Mesothelial cell of epicardium (in vitro differentiated cells): Measurements from ENCODE around the gene OR10V1. TPM values are rescaled to one million over a fixed set of nuclear protein-coding genes. Genes with fewer than 3 reads are reported as not detected.
"Not testable (repeated sequence)": the region's sequence is repeated elsewhere in the genome, so short reads cannot be mapped to it uniquely, and the experiment has no call there.

Experiments used
- DNase-seq, 2 experiments: peaks; one replicate each; pipeline ENCODE4 v3.0.0; 2021; ENCODE audit warnings: low spot score in 2 of 2; ENCODE audit not compliant: unreplicated experiment in 2 of 2
- H3K27ac Mint-ChIP-seq: 2 replicates; pipeline ENCODE4 v1.8.0; 2021; ENCODE audit warnings: mixed read lengths
- H3K27me3 Mint-ChIP-seq: 2 replicates; pipeline ENCODE4 v1.8.0; 2021; ENCODE audit warnings: low read depth, mixed read lengths
- H3K36me3 Mint-ChIP-seq: 2 replicates; pipeline ENCODE4 v1.8.0; 2021; ENCODE audit warnings: mixed read lengths
- H3K4me1 Mint-ChIP-seq: 2 replicates; pipeline ENCODE4 v1.8.0; 2021; ENCODE audit warnings: mixed read lengths
- H3K4me3 Mint-ChIP-seq: 2 replicates; pipeline ENCODE4 v1.8.0; 2021; ENCODE audit warnings: mild to moderate bottlenecking, moderate library complexity, mixed read lengths
- H3K9me3 Mint-ChIP-seq: 2 replicates; pipeline ENCODE4 v1.8.0; 2021; ENCODE audit warnings: mixed read lengths
- CTCF ChIP-seq: fragments of 200-600 bp; sonication (generic); IDR thresholded peaks from one replicate; pipeline ENCODE4 v1.5.0; 2021; ENCODE audit warnings: antibody characterized with exemption; ENCODE audit not compliant: unreplicated experiment
- total RNA-seq: library from RNA; stranded (reverse); gene quantifications from 3 replicates; pipeline ENCODE4 v1.2.1, GENCODE V29; 2021

OR10V1 gene
- total RNA-seq, 1 donor from 2014 or later: not detected

GRCh38 chr11:59708537-59708936, 5.1 kb downstream of the OR10V1 start:
- Mint-ChIP-seq H3K4me3 (no peak overlapping the region), H3K27me3 (no peaks in the 10 kb centered on the region), H3K36me3 (no peaks in the 10 kb centered on the region), H3K27ac (no peak overlapping the region), H3K9me3 (peaks cover 4% of the 10 kb centered on the region), H3K4me1 (peaks cover 4% of the 10 kb centered on the region)
- DNase-seq: no peak
- no peak for TF ChIP-seq CTCF

DNA sequence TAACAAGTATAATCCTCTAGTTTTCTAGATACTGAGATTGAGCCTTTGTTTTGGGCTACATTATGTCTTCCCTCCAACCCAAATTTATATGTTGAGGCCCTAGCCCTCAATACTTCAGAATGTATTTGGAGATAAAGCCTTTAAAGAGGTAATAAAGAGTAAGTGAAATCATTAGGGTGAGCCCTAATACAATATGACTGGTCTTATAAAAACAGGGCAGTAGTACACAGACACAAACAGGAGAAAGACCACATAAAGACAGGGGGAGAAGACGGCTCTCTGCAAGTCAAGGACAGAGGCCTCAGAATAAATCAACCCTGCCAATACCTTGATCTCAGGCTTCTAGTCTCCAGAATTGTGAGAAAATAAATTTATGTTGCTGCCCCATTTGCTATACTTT, 6.3 kb downstream of the OR10V1 start:
- DNase-seq: no peak
- H3K27me3 Mint-ChIP-seq: no peaks in the 10 kb centered on the region
- peaks cover 4% of the 10 kb centered on the region for H3K4me1 Mint-ChIP-seq
- H3K9me3 Mint-ChIP-seq: peaks cover 4% of the 10 kb centered on the region
- peak overlapping the region; percentile 3 for H3K27ac Mint-ChIP-seq
- no peak overlapping the region for H3K4me3 Mint-ChIP-seq
- no peak for TF ChIP-seq CTCF
- no peaks in the 10 kb centered on the region for H3K36me3 Mint-ChIP-seq

DNA sequence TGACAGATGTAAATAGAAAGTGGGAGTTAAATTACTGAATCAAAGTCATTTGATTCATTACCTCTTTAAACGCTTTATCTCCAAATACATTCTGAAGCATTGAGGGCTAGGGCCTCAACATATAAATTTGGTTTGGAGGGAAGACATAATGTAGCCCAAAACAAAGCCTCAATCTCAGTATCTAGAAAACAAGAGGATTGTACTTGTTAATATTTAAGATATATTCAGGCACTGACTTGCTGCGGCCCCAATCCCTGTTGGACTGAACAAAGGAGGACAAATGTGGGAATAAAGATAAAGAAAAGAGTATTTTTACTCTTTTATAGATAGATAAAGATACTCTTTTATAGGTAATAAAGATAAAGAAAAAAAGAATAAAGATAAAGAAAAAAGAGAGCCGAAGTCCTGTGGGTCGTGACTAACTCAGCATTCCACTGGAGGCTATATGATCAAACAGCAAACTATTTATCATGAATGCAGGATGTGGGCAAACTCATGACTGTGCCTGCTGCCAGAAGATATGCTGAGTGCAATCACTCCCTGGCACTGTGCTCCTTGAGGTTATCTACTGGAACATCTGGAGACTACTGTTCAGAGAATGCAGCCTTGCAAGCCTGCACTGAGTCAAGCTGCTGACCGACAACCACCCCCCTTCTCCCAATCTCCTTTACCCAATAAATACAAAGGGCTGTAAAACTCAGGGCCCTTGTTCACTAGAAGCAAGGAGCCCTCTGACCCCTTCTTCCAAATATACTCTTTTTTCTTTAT, 6.9 kb downstream of the OR10V1 start:
- H3K4me3 Mint-ChIP-seq: no peak overlapping the region
- no peak for DNase-seq
- no peaks in the 10 kb centered on the region for H3K27me3 Mint-ChIP-seq
- no peaks in the 10 kb centered on the region for H3K36me3 Mint-ChIP-seq
- H3K27ac Mint-ChIP-seq: peak overlapping the region; percentile 3
- H3K4me1 Mint-ChIP-seq: peaks cover 4% of the 10 kb centered on the region
- no peak for TF ChIP-seq CTCF
- peaks cover 4% of the 10 kb centered on the region for H3K9me3 Mint-ChIP-seq

DNA sequence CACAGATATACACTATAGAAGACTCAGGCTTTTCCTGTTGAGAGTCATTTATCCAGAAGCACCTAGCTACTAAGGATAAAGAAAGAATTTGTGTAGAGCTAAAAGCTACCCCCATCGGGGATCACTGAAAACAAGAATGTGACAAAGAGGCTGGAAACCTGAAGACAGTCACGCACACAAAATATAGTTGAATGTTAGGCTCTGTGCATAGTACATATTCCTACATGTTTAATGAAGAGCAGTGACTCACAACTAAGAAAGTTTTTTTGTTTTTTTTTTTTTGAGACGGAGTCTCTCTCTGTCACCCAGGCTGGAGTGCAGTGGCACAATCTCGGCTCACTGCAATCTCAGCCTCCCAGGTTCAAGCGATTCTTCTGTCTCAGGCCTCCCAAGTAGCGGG, 8.4 kb downstream of the OR10V1 start:
- Mint-ChIP-seq H3K27ac (no peak overlapping the region), H3K9me3 (peaks cover 4% of the 10 kb centered on the region), H3K36me3 (no peaks in the 10 kb centered on the region), H3K4me3 (no peak overlapping the region), H3K27me3 (no peaks in the 10 kb centered on the region), H3K4me1 (peaks cover 4% of the 10 kb centered on the region)
- no peak for TF ChIP-seq CTCF
- DNase-seq: no peak

DNA sequence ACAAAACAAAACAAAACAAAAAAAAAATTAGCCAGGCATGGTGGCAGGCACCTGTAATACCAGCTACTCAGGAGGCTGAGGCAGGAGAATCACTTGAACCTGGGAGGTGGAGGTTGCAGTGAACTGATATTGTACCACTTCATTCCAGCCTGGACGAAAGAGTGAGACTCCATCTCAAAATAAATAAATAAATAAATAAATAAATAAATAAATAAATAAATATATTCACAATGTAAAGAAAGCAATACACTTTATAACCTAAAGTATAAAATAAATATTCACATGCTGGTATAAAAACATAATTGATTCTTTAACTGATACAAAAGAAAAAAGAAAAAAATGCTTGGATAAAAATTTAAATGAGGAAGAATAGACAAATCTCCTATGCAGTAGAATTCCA, 10.1 kb downstream of the OR10V1 start:
- not testable (repeated sequence) for H3K4me3 Mint-ChIP-seq, H3K27me3 Mint-ChIP-seq, H3K36me3 Mint-ChIP-seq, DNase-seq, H3K27ac Mint-ChIP-seq, H3K4me1 Mint-ChIP-seq, H3K9me3 Mint-ChIP-seq

GRCh38 chr11:59700157-59700556, 13.5 kb downstream of the OR10V1 start:
- peaks cover 19% of the 10 kb centered on the region for H3K9me3 Mint-ChIP-seq
- H3K27ac Mint-ChIP-seq, H3K4me3 Mint-ChIP-seq, DNase-seq, H3K27me3 Mint-ChIP-seq, H3K36me3 Mint-ChIP-seq, H3K4me1 Mint-ChIP-seq: not testable (repeated sequence)

GRCh38 chr11:59698506-59698905, 15.1 kb downstream of the OR10V1 start:
- H3K9me3 Mint-ChIP-seq: peaks cover 26% of the 10 kb centered on the region
- no peak overlapping the region for H3K27ac Mint-ChIP-seq
- no peak for TF ChIP-seq CTCF
- H3K4me1 Mint-ChIP-seq: no peaks in the 10 kb centered on the region
- DNase-seq: no peak
- H3K36me3 Mint-ChIP-seq: no peaks in the 10 kb centered on the region
- H3K27me3 Mint-ChIP-seq: no peaks in the 10 kb centered on the region
- H3K4me3 Mint-ChIP-seq: no peak overlapping the region
